Small intestine (tissue), 7 donors: ENCODE results near the gene RARRES2. TPM values are rescaled to one million over a fixed set of nuclear protein-coding genes. Genes with fewer than 3 reads are reported as not detected.

ENCODE experiments used
- DNase-seq, 2 donors: peaks; one replicate each; pipeline versions ENCODE4 v3.0.0 to v3.0.0-alpha.2; 2013
- FAIRE-seq: peaks from 2 replicates; lab custom pipeline; 2012; peaks lifted over from hg19 to GRCh38; lab: Jason Lieb, UNC
- H3K27ac ChIP-seq, 3 donors: one replicate each; pipeline ENCODE4 v1.5.1; 2013; ENCODE audit warnings: low read length in 2 of 3, mild to moderate bottlenecking in 2 of 3, control low read depth in 1 of 3, inconsistent platforms in 1 of 3, low read depth in 1 of 3, moderate library complexity in 1 of 3
- H3K27me3 ChIP-seq, 3 donors: one replicate each; pipeline ENCODE4 v1.6.1; 2013; ENCODE audit warnings: low read length in 3 of 3, inconsistent platforms in 1 of 3; ENCODE audit not compliant: control insufficient read depth in 3 of 3, insufficient read depth in 3 of 3
- H3K36me3 ChIP-seq, 3 donors: one replicate each; pipeline ENCODE4 v1.6.1; 2013; ENCODE audit warnings: low read length in 3 of 3, inconsistent platforms in 1 of 3, low read depth in 1 of 3, mild to moderate bottlenecking in 1 of 3, moderate library complexity in 1 of 3; ENCODE audit not compliant: control insufficient read depth in 3 of 3, insufficient read depth in 2 of 3
- H3K4me1 ChIP-seq, 3 donors: one replicate each; pipeline ENCODE4 v1.6.1; 2013; ENCODE audit warnings: low read length in 2 of 3, inconsistent platforms in 1 of 3, low read depth in 1 of 3, mild to moderate bottlenecking in 1 of 3, moderate library complexity in 1 of 3; ENCODE audit not compliant: control insufficient read depth in 3 of 3, insufficient read depth in 2 of 3
- H3K4me3 ChIP-seq, 3 donors: one replicate each; pipeline ENCODE4 v1.5.1; 2013; ENCODE audit warnings: low read length in 3 of 3, control low read depth in 1 of 3, inconsistent platforms in 1 of 3, low read depth in 1 of 3, mild to moderate bottlenecking in 1 of 3, moderate library complexity in 1 of 3
- H3K9me3 ChIP-seq, 2 donors: one replicate each; pipeline ENCODE4 v1.6.1; 2013; ENCODE audit warnings: low read depth in 1 of 2, low read length in 1 of 2; ENCODE audit not compliant: control insufficient read depth in 2 of 2, insufficient read depth in 1 of 2
- WGBS, 3 donors: extraction: QIAGEN DNeasy Blood & Tissue Kit; methylation state at CpG; one replicate each; pipeline ENCODE4 v1.1.7; 2013; 5-methylcytosine and 5-hydroxymethylcytosine counted together
- polyA plus RNA-seq, 4 donors: library from polyadenylated mRNA; stranded (reverse) in 3 of 4; unstranded in 1 of 4; fragments of 200-250 nt in 3 of 4; fragments of 120-200 nt in 1 of 4; gene quantifications; one replicate each; pipeline versions ENCODE4 v1.2.1 to v1.2.3, GENCODE V29; 2013
- donor health status: healthy with polysubstance abuse.
- donor health status: control.
- donor health status: control.
- donor health status: Bipolar disorder and iron deficiency.
- donor health status: healthy.

The RARRES2 gene
- polyA plus RNA-seq, 4 donors: 9.6 to 109 (median 36.9) TPM

DNA sequence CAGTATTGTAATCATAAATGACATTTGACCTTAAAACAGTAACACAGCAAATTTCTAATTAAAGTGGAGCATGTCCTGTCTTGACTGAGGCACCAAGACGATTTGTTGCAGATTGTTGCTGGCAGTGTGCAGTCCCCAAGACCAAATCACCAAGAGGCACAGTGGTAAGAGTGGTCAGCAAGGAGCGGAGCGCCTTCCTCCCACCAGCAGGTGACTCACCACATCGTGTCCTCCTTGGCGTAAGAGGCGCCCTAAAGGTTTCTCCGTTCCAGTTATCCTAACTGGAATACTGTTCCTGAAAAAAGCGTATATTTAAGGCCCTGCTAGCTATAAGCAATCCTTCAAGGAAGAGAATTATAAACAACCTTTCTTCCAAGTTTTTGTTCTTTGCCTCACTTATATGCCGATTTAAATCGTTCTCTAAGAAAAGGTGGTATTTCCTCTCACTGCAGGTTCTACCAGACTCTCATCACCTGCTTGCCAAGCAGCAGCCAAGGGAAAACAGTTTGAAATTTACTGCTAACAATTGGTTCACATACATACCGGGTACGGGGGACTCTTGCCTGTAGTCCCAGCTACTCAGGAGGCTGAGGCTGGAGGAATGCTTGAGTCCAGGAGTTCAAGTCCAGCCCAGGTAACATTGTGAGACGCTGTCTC lies 16.5 kb upstream of the RARRES2 start:
- Histone ChIP-seq H3K4me3 (no peak overlapping the region), H3K36me3 (no peaks in the 10 kb centered on the region), H3K27ac (peak overlapping the region in 1 of 3 donors; percentile 70), H3K9me3 (no peaks in the 10 kb centered on the region), H3K27me3 (no peaks in the 10 kb centered on the region), H3K4me1 (peaks cover 1 to 5% (median 2%) of the 10 kb centered on the region in 3 donors)
- WGBS, 3 donors: 76 to 90% (median 81%) methylated on average over 13 of the region's 13 CpGs
- DNase-seq: no peak
- no peak for FAIRE-seq

DNA sequence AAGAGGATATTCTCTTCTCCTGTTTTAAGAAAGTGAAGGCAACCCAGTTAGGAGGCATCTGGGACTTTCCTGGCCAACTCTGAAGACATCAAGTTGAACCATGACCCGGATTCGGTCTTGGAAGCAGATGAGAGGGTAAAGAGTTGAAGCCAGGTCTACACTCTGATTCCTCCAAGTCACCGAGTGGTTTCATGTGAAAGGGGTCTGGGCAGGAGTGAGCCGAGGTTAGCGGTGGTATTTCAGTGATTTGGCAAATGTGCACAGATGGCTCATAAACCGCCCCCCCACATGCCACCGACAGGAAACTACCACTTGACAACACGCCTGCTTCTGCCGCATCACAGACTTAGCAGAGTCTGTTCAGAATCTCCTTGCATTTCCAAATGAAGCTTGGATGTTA lies 15.8 kb upstream of the RARRES2 start:
- Histone ChIP-seq H3K9me3 (no peaks in the 10 kb centered on the region), H3K27me3 (no peaks in the 10 kb centered on the region), H3K27ac (peak overlapping the region in 1 of 3 donors; percentile 48), H3K4me3 (no peak overlapping the region), H3K4me1 (peaks cover 1 to 5% (median 2%) of the 10 kb centered on the region in 3 donors), H3K36me3 (no peaks in the 10 kb centered on the region)
- FAIRE-seq (no peak), DNase-seq (no peak)
- 37 to 65% (median 42%) methylated on average over 9 of the region's 9 CpGs for WGBS, 3 donors

GRCh38 chr7:150356265-150356897 lies 15.0 kb upstream of the RARRES2 start:
- H3K27me3 ChIP-seq: no peaks in the 10 kb centered on the region
- peaks cover under 1 to 2% (median 1%) of the 10 kb centered on the region in 3 donors for H3K4me1 ChIP-seq
- DNase-seq: peak in 1 of 2 donors; percentile 51
- FAIRE-seq: no peak
- H3K9me3 ChIP-seq: no peaks in the 10 kb centered on the region
- H3K4me3 ChIP-seq: no peak overlapping the region
- no peak overlapping the region for H3K27ac ChIP-seq
- WGBS, 3 donors: 23 to 31% (median 25%) methylated on average over 6 of the region's 6 CpGs
- H3K36me3 ChIP-seq: no peaks in the 10 kb centered on the region

- FAIRE-seq (no peak), DNase-seq (no peak)
- Histone ChIP-seq H3K36me3 (no peaks in the 10 kb centered on the region), H3K4me1 (peaks cover 0 to 2% (median 1%) of the 10 kb centered on the region in 3 donors), H3K27me3 (no peaks in the 10 kb centered on the region), H3K4me3 (no peak overlapping the region), H3K27ac (no peak overlapping the region), H3K9me3 (no peaks in the 10 kb centered on the region)
- 63 to 88% (median 74%) methylated on average over 1 of the region's 1 CpG for WGBS, 3 donors
These were observed 14.2 kb upstream of the RARRES2 start for GRCh38 chr7:150355666-150356059.

GRCh38 chr7:150351587-150352194 lies 10.3 kb upstream of the RARRES2 start:
- H3K9me3 ChIP-seq: peaks cover 0 to 4% of the 10 kb centered on the region in 2 donors
- H3K4me1 ChIP-seq: no peaks in the 10 kb centered on the region
- no peak overlapping the region for H3K27ac ChIP-seq
- DNase-seq: no peak
- no peak overlapping the region for H3K4me3 ChIP-seq
- no peaks in the 10 kb centered on the region for H3K27me3 ChIP-seq
- 70 to 78% (median 75%) methylated on average over 8 of the region's 8 CpGs for WGBS, 3 donors
- no peaks in the 10 kb centered on the region for H3K36me3 ChIP-seq
- no peak for FAIRE-seq

DNA sequence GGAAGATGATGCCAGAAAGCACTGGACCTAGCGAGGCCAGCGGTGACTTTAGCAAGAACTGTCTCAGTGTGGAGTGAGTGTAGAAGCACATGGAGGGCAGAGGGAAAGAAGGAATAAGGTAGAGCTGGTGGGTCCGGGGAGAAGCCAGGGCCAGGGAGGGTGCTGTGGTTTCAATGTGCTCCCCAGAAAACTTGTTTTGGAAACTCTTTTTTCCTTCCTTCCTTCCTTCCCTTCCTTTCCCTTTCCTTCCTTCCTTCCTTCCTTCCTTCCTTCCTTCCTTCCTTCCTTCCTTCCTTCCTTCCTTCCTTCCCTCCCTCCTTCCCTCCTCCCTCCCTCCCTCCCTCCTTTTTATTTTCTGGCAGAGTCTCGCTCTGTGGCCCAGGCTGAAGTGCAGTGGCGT lies 5.5 kb upstream of the RARRES2 start:
- WGBS, 3 donors: 91 to 97% (median 94%) methylated on average over 5 of the region's 5 CpGs
- DNase-seq (no peak), FAIRE-seq (no peak)
- peaks cover 0 to 8% of the 10 kb centered on the region in 2 donors for H3K9me3 ChIP-seq
- H3K4me3 ChIP-seq: no peak overlapping the region
- no peaks in the 10 kb centered on the region for H3K36me3 ChIP-seq
- H3K4me1 ChIP-seq: peaks cover 0 to 3% (median 0%) of the 10 kb centered on the region in 3 donors
- H3K27ac ChIP-seq: no peak overlapping the region
- H3K27me3 ChIP-seq: peaks cover 0 to 3% (median 0%) of the 10 kb centered on the region in 3 donors

DNA sequence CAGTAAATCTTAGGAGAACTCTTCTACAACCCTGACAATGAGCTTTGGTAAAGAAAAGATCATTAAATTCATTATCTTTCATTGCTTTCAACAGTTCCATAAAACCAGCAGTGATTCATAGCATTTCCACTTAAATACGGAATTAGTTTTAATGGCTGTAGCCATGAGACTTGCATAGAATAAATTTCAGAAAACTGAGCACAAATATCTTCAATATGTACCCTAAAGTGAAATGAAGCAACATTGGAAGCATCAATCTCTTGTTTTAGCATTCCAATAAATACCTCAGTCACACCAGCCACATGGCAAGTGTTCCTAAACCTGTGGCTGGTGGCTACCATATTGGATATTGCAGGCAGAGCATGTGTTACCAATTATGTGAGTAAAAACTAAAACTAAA lies 3.6 kb upstream of the RARRES2 start:
- H3K27ac ChIP-seq: no peak overlapping the region
- WGBS, 3 donors: 93 to 100% (median 94%) methylated on average over 1 of the region's 1 CpG
- DNase-seq (no peak), FAIRE-seq (no peak)
- peaks cover 0 to 8% of the 10 kb centered on the region in 2 donors for H3K9me3 ChIP-seq
- H3K27me3 ChIP-seq: peaks cover 0 to 8% (median 3%) of the 10 kb centered on the region in 3 donors
- peaks cover 0 to under 1% (median 0%) of the 10 kb centered on the region in 3 donors for H3K36me3 ChIP-seq
- H3K4me1 ChIP-seq: peaks cover 0 to 14% (median 2%) of the 10 kb centered on the region in 3 donors
- H3K4me3 ChIP-seq: no peak overlapping the region

DNA sequence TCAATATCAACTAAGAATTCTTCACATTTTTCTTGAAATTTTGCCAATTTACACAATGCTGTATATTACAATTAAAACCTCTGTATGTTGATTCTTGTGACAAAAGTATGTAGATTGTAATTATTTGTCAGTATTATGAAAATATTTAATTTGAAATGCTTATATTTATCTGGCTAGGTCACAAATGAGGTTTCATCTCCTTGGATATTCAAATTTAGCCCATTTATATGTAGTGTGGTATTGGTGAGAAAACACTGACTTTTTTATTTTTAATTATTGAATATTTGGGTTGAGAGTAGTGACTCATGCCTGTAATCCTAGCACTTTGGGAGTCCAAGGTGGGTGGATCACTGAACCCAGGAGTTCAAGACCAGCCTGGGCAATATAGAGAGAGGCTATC lies 2.9 kb upstream of the RARRES2 start:
- H3K4me3 ChIP-seq: no peak overlapping the region
- H3K27me3 ChIP-seq: peaks cover 0 to 8% (median 3%) of the 10 kb centered on the region in 3 donors
- H3K9me3 ChIP-seq: peaks cover 0 to 8% of the 10 kb centered on the region in 2 donors
- H3K4me1 ChIP-seq: peaks cover 0 to 17% (median 2%) of the 10 kb centered on the region in 3 donors
- FAIRE-seq: no peak
- no peak overlapping the region for H3K27ac ChIP-seq
- peaks cover 0 to 7% (median 0%) of the 10 kb centered on the region in 3 donors for H3K36me3 ChIP-seq
- DNase-seq: no peak
